ENCODE data around the gene FGFRL1.

The FGFRL1 gene

DNA sequence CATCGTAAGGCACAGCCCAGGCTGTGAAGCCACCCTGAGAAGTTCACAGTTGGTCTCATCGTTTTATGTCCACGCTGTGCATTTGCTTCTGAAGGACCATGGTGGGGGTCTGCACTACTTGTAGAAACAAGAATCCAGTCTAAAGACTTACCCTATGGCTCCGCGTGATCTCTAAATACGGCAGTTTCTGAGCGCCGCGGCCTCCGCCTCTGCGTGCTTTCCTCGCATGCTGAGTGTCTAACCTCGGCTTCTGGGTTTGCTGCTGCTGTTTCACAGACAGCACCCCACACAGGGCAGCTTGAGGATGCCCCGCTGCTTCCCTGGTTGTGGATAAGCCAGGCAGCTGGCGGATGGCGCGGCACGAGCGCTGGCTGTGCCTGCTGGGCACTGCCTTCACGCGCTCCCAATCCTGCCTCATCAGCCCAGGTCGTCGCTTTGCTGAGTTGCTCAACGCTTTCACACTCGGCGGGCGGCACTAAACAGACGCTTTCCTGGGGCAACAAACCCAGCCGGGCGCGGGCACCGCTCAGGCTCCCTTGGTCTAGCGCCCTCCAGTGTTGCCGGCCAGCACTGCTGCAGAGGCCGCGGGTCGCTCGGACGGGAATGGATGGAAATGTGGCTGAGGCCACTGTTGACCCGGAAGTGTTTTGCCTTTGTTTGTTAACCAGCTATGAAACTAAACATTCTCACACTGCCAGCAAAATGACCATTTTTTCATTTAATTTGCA, 39.2 kb downstream of the FGFRL1 start:
- Histone ChIP-seq H3K23ac (ENCODE audit: low read length) (no peak overlapping the region), H2AK5ac (ENCODE audit: low read length) (no peak overlapping the region), H3K4me2 (ENCODE audit: low read length) (no peak overlapping the region), H2BK12ac (ENCODE audit: low read length) (no peak overlapping the region), H4K8ac (ENCODE audit: low read depth, low read length) (no peak overlapping the region), H3K14ac (ENCODE audit: low read length) (no peak overlapping the region), H3K27ac (ENCODE audit: low read depth, low read length) (no peak overlapping the region), H2BK120ac (ENCODE audit: insufficient read depth, low read length, poor library complexity) (no peak overlapping the region), H2BK5ac (ENCODE audit: low read depth, low read length, poor library complexity) (no peak overlapping the region), H3K9ac (ENCODE audit: low read length) (no peak overlapping the region), H3K9me3 (ENCODE audit: insufficient read depth, low read depth, low read length) (peaks cover 6% of the 10 kb centered on the region), H3K4me3 (ENCODE audit: low read depth, low read length) (no peak overlapping the region), H3K27me3 (ENCODE audit: insufficient read depth, low read length) (peaks cover 7% of the 10 kb centered on the region), H3K18ac (ENCODE audit: low read length) (no peak overlapping the region), H3K79me1 (ENCODE audit: low read length) (peaks cover 5% of the 10 kb centered on the region), H3K36me3 (ENCODE audit: control insufficient read depth in 1 of 2, insufficient read depth in 2 of 2, low read length in 2 of 2) (no peaks in the 10 kb centered on the region), H4K12ac (ENCODE audit: low read depth, low read length) (no peak overlapping the region), H3K79me2 (ENCODE audit: control insufficient read depth, insufficient read depth, low read length, poor library complexity) (no peaks in the 10 kb centered on the region), H2AFZ (ENCODE audit: insufficient read depth, low read length, poor library complexity) (no peak overlapping the region), H3K4ac (ENCODE audit: low read depth, low read length) (no peak overlapping the region), H4K91ac (ENCODE audit: low read depth, low read length) (no peak overlapping the region), H3K4me1 (ENCODE audit: control insufficient read depth in 1 of 2, insufficient read depth in 2 of 2, low read length in 2 of 2) (peaks cover 2 to 4% of the 10 kb centered on the region in 2 experiments)
- no CpG with 5 or more reads among the region's 40 CpGs for WGBS (ENCODE audit: extremely low coverage, insufficient coverage, insufficient read length)
- no peak for DNase-seq

DNA sequence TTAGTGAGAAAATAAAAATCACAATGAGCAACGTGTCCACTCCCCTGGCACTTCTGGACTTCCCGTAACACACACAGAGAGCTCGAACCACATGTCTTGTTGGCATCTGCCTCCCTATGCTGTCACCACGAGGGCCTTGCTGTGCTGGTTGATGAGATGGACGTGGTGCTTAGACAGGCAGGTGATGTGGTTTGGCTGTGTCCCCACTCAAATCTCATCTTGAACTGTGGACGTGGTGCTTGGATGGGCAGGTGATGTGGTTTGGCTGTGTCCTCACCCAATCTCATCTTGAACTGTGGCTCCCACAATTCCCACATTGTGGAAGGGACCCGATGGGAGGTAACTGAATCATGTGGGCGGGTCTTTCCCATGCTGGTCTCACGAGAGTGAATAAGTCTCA, 40.0 kb downstream of the FGFRL1 start:
- no CpG with 5 or more reads among the region's 9 CpGs for WGBS (ENCODE audit: extremely low coverage, insufficient coverage, insufficient read length)
- H2BK120ac ChIP-seq (ENCODE audit: insufficient read depth, low read length, poor library complexity) = no peak overlapping the region
- H4K91ac ChIP-seq (ENCODE audit: low read depth, low read length) = no peak overlapping the region
- no peak overlapping the region for H2AFZ ChIP-seq (ENCODE audit: insufficient read depth, low read length, poor library complexity)
- no peak overlapping the region for H3K4me2 ChIP-seq (ENCODE audit: low read length)
- no peak overlapping the region for H3K4me3 ChIP-seq (ENCODE audit: low read depth, low read length)
- H3K79me2 ChIP-seq (ENCODE audit: control insufficient read depth, insufficient read depth, low read length, poor library complexity) = no peaks in the 10 kb centered on the region
- peaks cover 4% of the 10 kb centered on the region for H3K79me1 ChIP-seq (ENCODE audit: low read length)
- H2BK5ac ChIP-seq (ENCODE audit: low read depth, low read length, poor library complexity) = no peak overlapping the region
- no peak overlapping the region for H2BK12ac ChIP-seq (ENCODE audit: low read length)
- H3K23ac ChIP-seq (ENCODE audit: low read length) = no peak overlapping the region
- no peak for DNase-seq
- no peak overlapping the region for H3K27ac ChIP-seq (ENCODE audit: low read depth, low read length)
- H3K18ac ChIP-seq (ENCODE audit: low read length) = no peak overlapping the region
- H3K4me1 ChIP-seq (ENCODE audit: control insufficient read depth in 1 of 2, insufficient read depth in 2 of 2, low read length in 2 of 2) = peaks cover 2 to 4% of the 10 kb centered on the region in 2 experiments
- H3K27me3 ChIP-seq (ENCODE audit: insufficient read depth, low read length) = peaks cover 7% of the 10 kb centered on the region
- H4K8ac ChIP-seq (ENCODE audit: low read depth, low read length) = no peak overlapping the region
- H3K4ac ChIP-seq (ENCODE audit: low read depth, low read length) = no peak overlapping the region
- H3K9me3 ChIP-seq (ENCODE audit: insufficient read depth, low read depth, low read length) = peaks cover 8% of the 10 kb centered on the region
- no peak overlapping the region for H2AK5ac ChIP-seq (ENCODE audit: low read length)
- H3K14ac ChIP-seq (ENCODE audit: low read length) = no peak overlapping the region
- no peak overlapping the region for H3K9ac ChIP-seq (ENCODE audit: low read length)
- H4K12ac ChIP-seq (ENCODE audit: low read depth, low read length) = no peak overlapping the region
- no peaks in the 10 kb centered on the region for H3K36me3 ChIP-seq (ENCODE audit: control insufficient read depth in 1 of 2, insufficient read depth in 2 of 2, low read length in 2 of 2)

DNA sequence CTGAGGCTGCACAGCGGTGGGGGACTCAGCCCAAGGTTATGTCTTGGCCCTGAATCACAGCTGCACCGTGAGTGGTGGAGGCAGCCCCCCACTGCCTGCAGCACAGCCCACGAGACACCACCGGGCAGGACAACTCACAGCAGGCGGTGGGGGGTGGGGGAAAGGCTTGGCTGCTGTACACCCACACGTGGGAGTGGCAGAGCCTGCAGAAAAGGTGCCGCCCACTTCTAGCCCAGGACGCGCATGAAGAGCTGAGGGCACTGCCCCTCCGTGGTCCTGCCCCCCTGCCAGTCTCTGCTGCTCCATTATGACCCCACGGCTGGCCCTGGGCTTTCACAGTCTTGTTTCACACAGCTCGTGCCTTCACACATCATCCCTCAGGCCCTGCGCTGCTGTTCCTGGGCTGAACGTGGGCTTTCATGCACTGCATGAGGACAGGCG, 40.8 kb downstream of the FGFRL1 start:
- H2AK5ac ChIP-seq (ENCODE audit: low read length) = no peak overlapping the region
- no peak overlapping the region for H3K14ac ChIP-seq (ENCODE audit: low read length)
- no peaks in the 10 kb centered on the region for H3K36me3 ChIP-seq (ENCODE audit: control insufficient read depth in 1 of 2, insufficient read depth in 2 of 2, low read length in 2 of 2)
- no peak overlapping the region for H2BK120ac ChIP-seq (ENCODE audit: insufficient read depth, low read length, poor library complexity)
- no peak overlapping the region for H4K12ac ChIP-seq (ENCODE audit: low read depth, low read length)
- DNase-seq = peak in 1 of 2 donors; percentile 20
- H2AFZ ChIP-seq (ENCODE audit: insufficient read depth, low read length, poor library complexity) = no peak overlapping the region
- H3K4ac ChIP-seq (ENCODE audit: low read depth, low read length) = no peak overlapping the region
- no peak overlapping the region for H4K91ac ChIP-seq (ENCODE audit: low read depth, low read length)
- WGBS (ENCODE audit: extremely low coverage, insufficient coverage, insufficient read length) = no CpG with 5 or more reads among the region's 15 CpGs
- no peaks in the 10 kb centered on the region for H3K79me1 ChIP-seq (ENCODE audit: low read length)
- H4K8ac ChIP-seq (ENCODE audit: low read depth, low read length) = no peak overlapping the region
- peaks cover 7% of the 10 kb centered on the region for H3K27me3 ChIP-seq (ENCODE audit: insufficient read depth, low read length)
- H3K4me2 ChIP-seq (ENCODE audit: low read length) = no peak overlapping the region
- no peak overlapping the region for H3K23ac ChIP-seq (ENCODE audit: low read length)
- H3K9me3 ChIP-seq (ENCODE audit: insufficient read depth, low read depth, low read length) = peaks cover 8% of the 10 kb centered on the region
- H3K18ac ChIP-seq (ENCODE audit: low read length) = no peak overlapping the region
- no peaks in the 10 kb centered on the region for H3K4me1 ChIP-seq (ENCODE audit: control insufficient read depth in 1 of 2, insufficient read depth in 2 of 2, low read length in 2 of 2)
- H3K27ac ChIP-seq (ENCODE audit: low read depth, low read length) = no peak overlapping the region
- H3K79me2 ChIP-seq (ENCODE audit: control insufficient read depth, insufficient read depth, low read length, poor library complexity) = no peaks in the 10 kb centered on the region
- H3K9ac ChIP-seq (ENCODE audit: low read length) = no peak overlapping the region
- H3K4me3 ChIP-seq (ENCODE audit: low read depth, low read length) = no peak overlapping the region
- H2BK12ac ChIP-seq (ENCODE audit: low read length) = no peak overlapping the region
- H2BK5ac ChIP-seq (ENCODE audit: low read depth, low read length, poor library complexity) = no peak overlapping the region

- WGBS (ENCODE audit: extremely low coverage, insufficient coverage, insufficient read length) = no CpG with 5 or more reads among the region's 24 CpGs
- Histone ChIP-seq H3K4ac (ENCODE audit: low read depth, low read length) (no peak overlapping the region), H4K91ac (ENCODE audit: low read depth, low read length) (no peak overlapping the region), H2AFZ (ENCODE audit: insufficient read depth, low read length, poor library complexity) (no peak overlapping the region), H3K79me1 (ENCODE audit: low read length) (no peaks in the 10 kb centered on the region), H3K79me2 (ENCODE audit: control insufficient read depth, insufficient read depth, low read length, poor library complexity) (no peaks in the 10 kb centered on the region), H3K36me3 (ENCODE audit: control insufficient read depth in 1 of 2, insufficient read depth in 2 of 2, low read length in 2 of 2) (no peaks in the 10 kb centered on the region), H3K4me2 (ENCODE audit: low read length) (no peak overlapping the region), H2BK120ac (ENCODE audit: insufficient read depth, low read length, poor library complexity) (no peak overlapping the region), H3K14ac (ENCODE audit: low read length) (no peak overlapping the region), H3K27me3 (ENCODE audit: insufficient read depth, low read length) (peaks cover 7% of the 10 kb centered on the region), H2AK5ac (ENCODE audit: low read length) (no peak overlapping the region), H3K23ac (ENCODE audit: low read length) (no peak overlapping the region), H4K8ac (ENCODE audit: low read depth, low read length) (no peak overlapping the region), H3K4me1 (ENCODE audit: control insufficient read depth in 1 of 2, insufficient read depth in 2 of 2, low read length in 2 of 2) (no peaks in the 10 kb centered on the region), H3K9ac (ENCODE audit: low read length) (no peak overlapping the region), H3K4me3 (ENCODE audit: low read depth, low read length) (no peak overlapping the region), H2BK5ac (ENCODE audit: low read depth, low read length, poor library complexity) (no peak overlapping the region), H4K12ac (ENCODE audit: low read depth, low read length) (no peak overlapping the region), H3K27ac (ENCODE audit: low read depth, low read length) (no peak overlapping the region), H3K18ac (ENCODE audit: low read length) (no peak overlapping the region), H2BK12ac (ENCODE audit: low read length) (no peak overlapping the region), H3K9me3 (ENCODE audit: insufficient read depth, low read depth, low read length) (peaks cover 8% of the 10 kb centered on the region)
- DNase-seq = peak; percentile 93 to 95
Measured at GRCh38 chr4:1053080-1053661, 41.7 kb downstream of the FGFRL1 start.
